K562 treated with DMSO at 1 percent for 24 hours (cell line): ENCODE results near the gene KRTAP25-1. TPM values are rescaled to one million over a fixed set of nuclear protein-coding genes. Genes with fewer than 3 reads are reported as not detected.

Experiments used
- total RNA-seq: library from RNA; unstranded; fragments of 300-600 nt; gene quantifications from 2 replicates; pipeline ENCODE4 v1.2.3, GENCODE V29; 2022; ENCODE audit warnings: low read depth; ENCODE audit not compliant: insufficient read depth

KRTAP25-1 gene
- total RNA-seq, result not detected in 2 replicates

GRCh38 chr21:30289215-30289614 lies at the start of gene KRTAP25-1:
Gene KRTAP25-1 (minus strand): TSS chr21:30289514. CDS start chr21:30289490, 24 bp downstream.

GRCh38 chr21:30337276-30337744 lies 48.0 kb upstream of the KRTAP25-1 start, which contains the start of gene KRTAP27-1:
Gene KRTAP27-1 (minus strand): TSS chr21:30337694. CDS start chr21:30337668, 26 bp downstream.

GRCh38 chr21:30320215-30320614 lies 30.9 kb upstream of the KRTAP25-1 start, which contains the start of gene KRTAP26-1:
Gene KRTAP26-1 (minus strand): TSS chr21:30320315. CDS start chr21:30320035, 280 bp downstream.

GRCh38 chr21:30282850-30283249 lies 6.5 kb downstream of the KRTAP25-1 start, which contains the start of gene KRTAP24-1:
Gene KRTAP24-1 (minus strand): TSS chr21:30282950. CDS start chr21:30282932, 18 bp downstream.

Other genes with a start within 250 kb of the KRTAP25-1 start
- gene CLDN17, start 122.7 kb downstream of the KRTAP25-1 start, total RNA-seq, result not detected in 2 replicates
- gene CLDN8, start 73.4 kb downstream of the KRTAP25-1 start, total RNA-seq, result not detected in 2 replicates
- gene KRTAP24-1, start 6.6 kb downstream of the KRTAP25-1 start, total RNA-seq, result not detected in 2 replicates
- gene KRTAP26-1, start 30.8 kb upstream of the KRTAP25-1 start, total RNA-seq, result not detected in 2 replicates
- gene KRTAP27-1, start 48.2 kb upstream of the KRTAP25-1 start, total RNA-seq, result not detected in 2 replicates
- not detected in 2 replicates for gene KRTAP23-1, start 59.1 kb upstream of the KRTAP25-1 start, total RNA-seq
- not detected in 2 replicates for gene KRTAP13-2, start 82.8 kb upstream of the KRTAP25-1 start, total RNA-seq
- gene KRTAP13-1, start 106.5 kb upstream of the KRTAP25-1 start, total RNA-seq, result not detected in 2 replicates
- gene KRTAP13-3, start 136.4 kb upstream of the KRTAP25-1 start, total RNA-seq, result not detected in 2 replicates
- not detected in 2 replicates for gene KRTAP13-4, start 140.7 kb upstream of the KRTAP25-1 start, total RNA-seq
- not detected in 2 replicates for gene KRTAP15-1, start 150.8 kb upstream of the KRTAP25-1 start, total RNA-seq
- gene KRTAP19-1, start 190.9 kb upstream of the KRTAP25-1 start, total RNA-seq, result not detected in 2 replicates
- not detected in 2 replicates for gene KRTAP19-2, start 197.9 kb upstream of the KRTAP25-1 start, total RNA-seq
- gene KRTAP19-3, start 202.5 kb upstream of the KRTAP25-1 start, total RNA-seq, result not detected in 2 replicates
- not detected in 2 replicates for gene KRTAP19-4, start 207.7 kb upstream of the KRTAP25-1 start, total RNA-seq
- not detected in 2 replicates for gene KRTAP19-5, start 212.6 kb upstream of the KRTAP25-1 start, total RNA-seq